GM12891 (cell line): ENCODE data around the gene OR4D2.

Source experiments
- DNase-seq: peaks from one replicate; pipeline ENCODE4 v3.0.0; 2011; ENCODE audit warnings: low spot score; ENCODE audit not compliant: insufficient read length
- FAIRE-seq: peaks from 2 replicates; lab custom pipeline; 2011; peaks lifted over from hg19 to GRCh38; lab: Jason Lieb, UNC
- PAX5 ChIP-seq: IDR thresholded peaks from 2 replicates; pipeline ENCODE4 v1.6.1; 2011; ENCODE audit warnings: low read length, moderate library complexity, mild to moderate bottlenecking; ENCODE audit not compliant: insufficient read depth, severe bottlenecking
- POLR2A ChIP-seq: IDR thresholded peaks from 2 replicates; pipeline ENCODE4 v1.6.1; 2011; ENCODE audit warnings: low read depth, low read length, control low read depth
- POLR2AphosphoS5 ChIP-seq: IDR thresholded peaks from 2 replicates; pipeline ENCODE4 v1.6.1; 2011; ENCODE audit warnings: low read depth, low read length, control low read depth
- POU2F2 ChIP-seq: IDR thresholded peaks from 2 replicates; pipeline ENCODE4 v1.6.1; 2011; ENCODE audit warnings: low read depth, mild to moderate bottlenecking, control low read depth, low read length, moderate library complexity
- SPI1 ChIP-seq: IDR thresholded peaks from 2 replicates; pipeline ENCODE4 v1.6.1; 2011; ENCODE audit warnings: low read depth, low read length, control low read depth
- TAF1 ChIP-seq: IDR thresholded peaks from 2 replicates; pipeline ENCODE4 v1.6.1; 2011; ENCODE audit warnings: low read depth, low read length, control low read depth

OR4D2 gene

DNA sequence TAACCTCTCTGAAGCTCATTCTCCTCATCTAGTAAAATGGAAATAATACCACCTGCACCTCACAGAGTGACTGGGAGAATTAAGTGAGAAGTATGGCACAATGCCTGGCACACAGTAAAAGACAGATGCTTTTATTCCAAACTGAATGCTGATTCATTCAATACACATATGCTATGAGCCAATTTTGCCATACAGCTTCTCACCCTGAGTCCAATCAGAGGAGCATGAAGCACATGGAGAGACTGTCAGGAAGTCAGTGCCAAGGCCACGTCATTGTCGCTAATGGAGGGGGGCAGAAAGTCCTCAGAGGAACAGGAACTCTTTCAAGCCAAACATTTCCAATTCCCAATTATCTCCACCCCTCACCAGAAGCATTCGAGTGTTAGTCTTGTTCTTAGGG lies 40.7 kb downstream of the OR4D2 start:
- no peak for DNase-seq
- FAIRE-seq: no peak
- no peak for TF ChIP-seq POLR2AphosphoS5
- no peak for TF ChIP-seq PAX5
- no peak for TF ChIP-seq SPI1
- no peak for TF ChIP-seq TAF1
- no peak for TF ChIP-seq POU2F2
- no peak for TF ChIP-seq POLR2A

DNA sequence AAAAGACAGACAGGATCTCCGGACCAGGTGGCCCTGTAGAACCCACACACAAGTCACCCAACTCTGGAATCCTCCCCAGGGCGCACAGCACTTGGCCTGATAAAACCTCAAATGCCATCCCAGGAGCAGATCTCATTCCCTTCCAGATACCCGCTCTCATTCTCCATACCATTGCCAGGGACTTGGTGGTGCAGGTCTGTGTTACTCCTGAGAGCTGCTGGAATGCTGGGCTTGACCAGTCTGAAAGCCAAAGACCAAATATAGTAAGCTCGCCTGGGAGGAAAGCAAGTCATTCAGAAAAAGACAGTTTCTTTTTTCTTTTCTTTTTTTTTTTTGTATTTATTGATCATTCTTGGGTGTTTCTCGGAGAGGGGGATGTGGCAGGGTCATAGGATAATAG lies 41.6 kb downstream of the OR4D2 start:
- TF ChIP-seq POLR2A (no peak), POLR2AphosphoS5 (no peak)
- FAIRE-seq: no peak
- DNase-seq: no peak

DNA sequence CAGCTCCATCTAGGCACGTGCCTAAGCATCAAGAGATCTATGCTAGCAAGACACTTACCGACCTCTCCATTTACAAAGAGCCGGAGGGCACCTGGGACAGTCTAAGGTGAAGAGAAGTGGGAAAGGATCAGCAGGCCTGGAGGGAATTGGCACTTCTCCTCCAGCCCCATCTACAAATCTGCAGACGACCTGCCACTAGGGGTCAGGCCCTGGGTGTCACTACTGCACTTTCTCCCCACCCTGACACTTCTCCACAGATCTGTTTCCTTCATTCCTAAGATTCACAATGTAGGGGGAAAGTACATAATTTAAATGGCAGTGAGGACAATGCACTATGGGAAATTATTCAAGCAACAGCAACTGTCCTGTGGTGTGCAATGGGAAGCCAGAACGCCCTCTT lies 44.1 kb downstream of the OR4D2 start:
- TF ChIP-seq TAF1 (no peak), POLR2A (no peak)
- DNase-seq: no peak

DNA sequence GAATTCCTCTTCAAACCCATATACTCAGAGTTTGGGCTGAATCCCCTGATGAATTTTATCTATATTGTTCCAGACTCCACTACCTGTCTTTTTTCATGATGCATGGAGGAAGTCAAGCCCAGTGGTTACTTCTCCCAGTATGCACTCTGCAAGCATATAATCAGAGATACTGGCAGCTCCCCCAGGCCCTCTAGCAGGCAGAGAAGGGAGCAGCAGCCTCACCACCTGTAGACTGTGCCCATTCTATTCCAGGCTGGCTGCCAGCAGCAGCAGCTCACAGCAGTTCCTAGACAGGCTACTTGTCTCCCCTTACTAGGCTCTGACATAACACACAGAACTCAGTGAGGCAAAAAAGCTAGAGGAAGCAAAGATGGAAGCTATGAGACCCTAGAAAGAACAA lies 48.9 kb downstream of the OR4D2 start:
- DNase-seq (no peak), FAIRE-seq (no peak)
- TF ChIP-seq POU2F2: no peak
- TF ChIP-seq POLR2AphosphoS5: no peak
- no peak for TF ChIP-seq SPI1
- TF ChIP-seq PAX5: no peak
- no peak for TF ChIP-seq POLR2A
- TF ChIP-seq TAF1: no peak

More for the DNA sequence above, 44.1 kb downstream of the OR4D2 start:
- FAIRE-seq: no peak

DNA sequence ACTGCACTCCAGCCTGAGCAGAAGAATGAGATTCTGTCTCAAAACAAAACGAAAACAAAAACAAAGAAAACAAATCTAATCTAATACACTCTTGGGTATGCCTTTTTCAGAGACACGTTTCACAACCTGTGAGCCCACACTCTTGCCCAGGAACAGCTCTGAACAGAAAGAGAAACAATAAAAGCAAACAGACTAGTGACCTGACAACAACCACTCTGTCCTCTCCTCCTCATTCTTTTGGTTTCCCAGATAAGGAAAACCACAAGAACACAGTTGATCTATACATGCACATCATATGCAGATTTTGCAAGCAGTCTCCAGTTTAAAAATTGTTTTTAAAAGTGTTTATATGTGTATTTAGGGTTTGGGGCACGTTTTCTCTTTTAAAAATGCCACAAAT lies 51.0 kb downstream of the OR4D2 start:
- no peak for DNase-seq
- no peak for TF ChIP-seq POLR2AphosphoS5
- no peak for TF ChIP-seq SPI1
- TF ChIP-seq POU2F2: no peak
- TF ChIP-seq POLR2A: no peak
- no peak for TF ChIP-seq TAF1
- no peak for TF ChIP-seq PAX5
- FAIRE-seq: no peak

- FAIRE-seq (peak; percentile 99), DNase-seq (peak; percentile 96)
- TF ChIP-seq SPI1: no peak
- TF ChIP-seq POLR2A: peak; percentile 81
- peak; percentile 77 for TF ChIP-seq POLR2AphosphoS5
- peak; percentile 100 for TF ChIP-seq PAX5
- TF ChIP-seq TAF1: peak; percentile 83
- no peak for TF ChIP-seq POU2F2
These were observed 52.4 kb downstream of the OR4D2 start, which contains the start of gene MKS1 for GRCh38 chr17:58219007-58219788. TSS of gene MKS1 (minus strand) at chr17:58219255. CDS start at chr17:58219230, 25 bp downstream.

DNA sequence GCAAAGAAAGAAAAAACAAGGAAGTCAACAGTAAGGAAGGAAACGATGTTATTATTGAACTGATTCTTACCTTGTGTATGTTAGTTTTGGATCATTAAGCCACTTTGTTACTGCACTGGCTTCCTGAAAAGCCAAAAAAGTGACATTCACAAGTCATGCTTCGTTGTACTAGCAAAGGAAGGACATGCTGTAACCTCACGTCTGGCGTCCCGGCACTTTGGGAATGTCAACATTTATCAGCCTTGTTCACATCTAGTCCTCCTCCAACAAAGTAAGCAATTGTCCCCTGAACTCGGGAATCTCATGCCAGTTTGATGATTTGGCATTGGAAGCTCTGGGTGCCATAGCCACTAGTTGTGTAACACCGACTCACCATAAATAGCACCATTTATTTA lies 53.0 kb downstream of the OR4D2 start:
- DNase-seq: no peak
- peak; percentile 48 for FAIRE-seq
- TF ChIP-seq SPI1 (no peak), POLR2AphosphoS5 (no peak), TAF1 (no peak), PAX5 (no peak), POU2F2 (no peak), POLR2A (no peak)
